Kidney epithelial cell (primary cell): ENCODE data around the gene RTL5. TPM values are rescaled to one million over a fixed set of nuclear protein-coding genes. Genes with fewer than 3 reads are reported as not detected.

Source experiments
- DNase-seq: peaks from one replicate; pipeline ENCODE4 v3.0.0-alpha.2; 2010; ENCODE audit warnings: low read depth
- H3K27me3 ChIP-seq: 2 replicates; pipeline ENCODE4 v1.6.0; 2011; ENCODE audit warnings: low read length; ENCODE audit not compliant: control insufficient read depth, insufficient read depth
- H3K36me3 ChIP-seq: 2 replicates; pipeline ENCODE4 v1.5.1; 2011; ENCODE audit warnings: low read length; ENCODE audit not compliant: control insufficient read depth, insufficient read depth
- H3K4me3 ChIP-seq: 2 replicates; pipeline ENCODE4 v1.5.1; 2011; ENCODE audit warnings: low read depth, mild to moderate bottlenecking, control low read depth, low read length
- CTCF ChIP-seq: IDR thresholded peaks from 2 replicates; pipeline ENCODE4 v1.5.1; 2011; ENCODE audit warnings: mild to moderate bottlenecking, moderate library complexity, low read length, control low read depth, inconsistent platforms; ENCODE audit not compliant: insufficient read depth, poor library complexity, severe bottlenecking
- total RNA-seq: library from RNA; depleted of rRNA; stranded (reverse); fragments of >200 nt; gene quantifications from 2 replicates; pipeline ENCODE4 v1.2.3, GENCODE V29; 2015

The RTL5 gene
- total RNA-seq, 1 donor from 2014 or later: 2.3 TPM

DNA sequence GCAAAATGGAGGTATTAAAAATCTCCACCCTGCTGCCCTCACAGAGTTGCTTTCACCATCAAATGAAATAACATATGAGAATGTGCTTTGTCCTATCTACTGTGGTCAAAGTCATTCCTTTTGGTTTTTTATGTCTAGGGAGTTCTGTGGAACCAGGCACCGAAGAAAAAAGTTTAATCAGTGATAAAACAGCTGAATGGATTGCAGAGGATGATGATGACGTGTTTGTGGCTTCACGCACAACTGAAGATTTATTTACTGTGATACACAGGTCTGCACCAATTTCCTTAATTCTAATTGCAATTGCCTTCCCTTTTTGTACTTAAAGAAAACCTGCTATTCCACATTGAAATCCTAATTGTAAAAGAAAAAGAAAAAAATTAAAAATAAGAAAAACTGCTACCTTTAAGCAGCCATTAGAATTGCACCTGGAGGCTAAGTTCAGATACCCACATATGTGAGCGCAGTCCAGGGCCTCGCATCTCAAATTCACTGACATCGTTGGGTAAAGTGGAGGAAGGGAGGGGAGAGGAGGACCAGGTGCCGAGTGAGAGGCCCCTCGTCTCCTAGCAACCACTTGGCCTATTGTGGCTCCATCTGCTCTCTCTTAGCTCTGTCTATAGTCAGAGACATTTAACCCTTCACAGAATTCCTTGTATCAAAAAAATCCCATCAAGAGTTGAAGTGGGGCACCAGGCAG lies 10.5 kb upstream of the RTL5 start:
- Histone ChIP-seq H3K36me3 (no peaks in the 10 kb centered on the region), H3K27me3 (no peaks in the 10 kb centered on the region), H3K4me3 (no peak overlapping the region)
- no peak for DNase-seq
- no peak for TF ChIP-seq CTCF

- H3K4me3 ChIP-seq: no peak overlapping the region
- TF ChIP-seq CTCF: no peak
- no peak for DNase-seq
- no peaks in the 10 kb centered on the region for H3K27me3 ChIP-seq
- no peaks in the 10 kb centered on the region for H3K36me3 ChIP-seq
These were observed 9.8 kb upstream of the RTL5 start for GRCh38 chrX:72141372-72142004.

GRCh38 chrX:72139538-72139937 lies 7.8 kb upstream of the RTL5 start:
- no peak for TF ChIP-seq CTCF
- no peak for DNase-seq
- no peak overlapping the region for H3K4me3 ChIP-seq
- H3K27me3 ChIP-seq: no peaks in the 10 kb centered on the region
- no peaks in the 10 kb centered on the region for H3K36me3 ChIP-seq

DNA sequence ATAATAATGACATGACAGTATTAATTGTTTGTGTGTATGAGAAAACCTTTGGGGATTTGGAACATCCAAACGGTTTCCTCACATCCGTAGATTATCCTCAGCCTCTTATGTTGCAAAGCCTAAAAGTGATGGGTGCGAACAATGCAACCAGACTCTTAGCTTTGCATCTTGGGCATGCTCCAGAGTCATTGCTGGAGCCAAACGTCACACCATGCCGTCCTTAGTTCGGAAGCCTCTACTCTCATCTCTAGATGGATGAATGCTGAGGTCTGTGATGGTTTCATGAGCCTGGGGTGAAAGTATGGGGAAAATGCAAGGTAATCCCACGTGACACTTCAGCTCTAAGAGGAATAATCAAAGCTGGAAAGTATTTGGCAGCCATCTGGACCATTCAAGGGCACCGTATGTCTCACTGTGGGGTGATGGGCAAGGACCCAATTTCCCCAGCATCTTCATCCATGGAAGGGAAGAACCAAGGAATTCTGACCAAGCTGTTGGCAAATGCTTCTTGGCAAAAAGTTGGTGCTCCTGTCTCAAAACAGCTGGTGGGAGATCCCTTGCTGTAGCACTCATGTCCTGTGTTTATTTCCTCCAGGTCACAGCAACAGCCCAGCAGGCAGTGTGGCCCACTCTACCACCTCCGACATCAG lies 6.3 kb upstream of the RTL5 start:
- no peak for TF ChIP-seq CTCF
- H3K27me3 ChIP-seq: no peaks in the 10 kb centered on the region
- no peak overlapping the region for H3K4me3 ChIP-seq
- no peak for DNase-seq
- no peaks in the 10 kb centered on the region for H3K36me3 ChIP-seq

GRCh38 chrX:72133851-72134546 lies 2.3 kb upstream of the RTL5 start:
- TF ChIP-seq CTCF: no peak

More at GRCh38 chrX:72133851-72134546, 2.3 kb upstream of the RTL5 start:
- Histone ChIP-seq H3K4me3 (no peak overlapping the region), H3K36me3 (no peaks in the 10 kb centered on the region), H3K27me3 (peaks cover 1% of the 10 kb centered on the region)
- no peak for DNase-seq
